Fibroblast of pulmonary artery (primary cell): ENCODE measurements around the gene EIF2B2.
A peak's percentile ranks its signal among the peaks of the same experiment; 100 is the strongest.

Experiments used
- DNase-seq: peaks from one replicate; pipeline ENCODE4 v3.0.0-alpha.2; 2010; ENCODE audit warnings: low read depth
- H3K4me3 ChIP-seq: replicated peaks from 2 replicates; pipeline ENCODE4 v1.5.1; 2011; ENCODE audit warnings: low read depth, mild to moderate bottlenecking, control low read depth, low read length, moderate library complexity
- TF ChIP-seq, protein P1 (sequence below): IDR thresholded peaks from 2 replicates; pipeline ENCODE4 v1.5.1; 2011; ENCODE audit warnings: mild to moderate bottlenecking, control low read depth, low read length, inconsistent platforms; ENCODE audit errors: missing control alignments

EIF2B2 gene

GRCh38 chr14:75041613-75042012, 38.9 kb downstream of the EIF2B2 start:
- TF ChIP-seq, protein P1, sequence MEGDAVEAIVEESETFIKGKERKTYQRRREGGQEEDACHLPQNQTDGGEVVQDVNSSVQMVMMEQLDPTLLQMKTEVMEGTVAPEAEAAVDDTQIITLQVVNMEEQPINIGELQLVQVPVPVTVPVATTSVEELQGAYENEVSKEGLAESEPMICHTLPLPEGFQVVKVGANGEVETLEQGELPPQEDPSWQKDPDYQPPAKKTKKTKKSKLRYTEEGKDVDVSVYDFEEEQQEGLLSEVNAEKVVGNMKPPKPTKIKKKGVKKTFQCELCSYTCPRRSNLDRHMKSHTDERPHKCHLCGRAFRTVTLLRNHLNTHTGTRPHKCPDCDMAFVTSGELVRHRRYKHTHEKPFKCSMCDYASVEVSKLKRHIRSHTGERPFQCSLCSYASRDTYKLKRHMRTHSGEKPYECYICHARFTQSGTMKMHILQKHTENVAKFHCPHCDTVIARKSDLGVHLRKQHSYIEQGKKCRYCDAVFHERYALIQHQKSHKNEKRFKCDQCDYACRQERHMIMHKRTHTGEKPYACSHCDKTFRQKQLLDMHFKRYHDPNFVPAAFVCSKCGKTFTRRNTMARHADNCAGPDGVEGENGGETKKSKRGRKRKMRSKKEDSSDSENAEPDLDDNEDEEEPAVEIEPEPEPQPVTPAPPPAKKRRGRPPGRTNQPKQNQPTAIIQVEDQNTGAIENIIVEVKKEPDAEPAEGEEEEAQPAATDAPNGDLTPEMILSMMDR, result no peak
- no peak overlapping the region for H3K4me3 ChIP-seq
- no peak for DNase-seq

DNA sequence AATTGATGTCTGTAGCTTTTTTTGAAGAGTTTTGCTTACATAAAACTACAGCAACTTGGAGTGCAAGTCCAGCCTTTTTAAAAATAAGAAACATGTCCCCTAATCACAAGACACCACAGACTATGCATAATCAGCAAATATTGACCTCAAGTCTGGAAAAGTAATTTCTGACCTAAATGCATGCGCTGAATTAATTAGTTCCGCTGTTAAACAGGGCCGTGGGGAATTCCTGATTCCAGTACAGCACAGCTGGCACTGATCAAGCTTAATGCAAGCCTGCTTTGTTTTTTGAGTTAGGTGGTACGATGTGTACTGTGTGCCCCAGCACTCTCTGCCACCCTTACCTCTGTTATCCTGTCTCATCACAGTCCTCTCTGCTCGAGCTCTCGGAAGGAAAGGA, 39.3 kb downstream of the EIF2B2 start:
- H3K4me3 ChIP-seq, result no peak overlapping the region
- TF ChIP-seq, protein P1, result no peak
- no peak for DNase-seq

GRCh38 chr14:75044322-75044721, 41.6 kb downstream of the EIF2B2 start:
- peak; percentile 58 for DNase-seq
- H3K4me3 ChIP-seq, result no peak overlapping the region
- TF ChIP-seq, protein P1, result no peak

DNA sequence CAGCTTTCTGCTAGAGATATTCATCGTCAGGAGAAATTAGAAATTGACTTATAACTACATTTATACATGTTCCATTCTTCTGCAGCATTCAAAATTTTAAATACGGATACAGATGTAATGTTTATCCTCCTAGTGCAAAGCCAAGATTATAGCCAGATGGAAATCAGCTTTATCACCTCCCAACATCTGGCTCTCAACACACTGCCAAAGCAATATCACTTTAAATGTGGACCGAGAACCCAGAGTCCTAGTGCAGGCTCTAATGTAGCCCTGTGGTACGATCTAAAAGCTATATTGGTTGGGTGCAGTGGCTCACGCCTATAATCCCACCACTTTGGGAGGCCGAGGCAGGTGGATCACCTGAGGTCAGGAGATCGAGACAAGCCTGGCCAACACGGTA, 42.0 kb downstream of the EIF2B2 start:
- no peak overlapping the region for H3K4me3 ChIP-seq
- DNase-seq, result no peak
- TF ChIP-seq, protein P1, result no peak

DNA sequence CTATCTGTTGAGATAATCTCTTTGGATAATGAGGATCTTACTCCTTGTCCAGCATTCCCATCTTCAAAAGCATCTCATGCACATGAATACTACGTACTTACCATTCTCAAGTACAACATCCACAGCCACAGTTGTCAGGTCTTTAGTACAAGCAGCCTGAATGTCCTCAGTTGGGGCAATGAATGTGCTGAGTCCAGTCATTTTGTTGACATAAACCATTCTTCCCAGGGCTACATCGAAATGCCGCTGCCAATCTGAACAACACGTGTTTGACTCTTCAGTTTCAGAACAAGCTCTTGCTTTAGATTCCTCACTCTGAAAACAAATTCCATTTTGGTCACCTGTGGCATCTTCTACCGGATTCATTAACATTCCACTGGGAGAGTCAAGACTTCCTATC, 43.6 kb downstream of the EIF2B2 start:
- no peak for DNase-seq
- TF ChIP-seq, protein P1, result no peak
- H3K4me3 ChIP-seq, result no peak overlapping the region

DNA sequence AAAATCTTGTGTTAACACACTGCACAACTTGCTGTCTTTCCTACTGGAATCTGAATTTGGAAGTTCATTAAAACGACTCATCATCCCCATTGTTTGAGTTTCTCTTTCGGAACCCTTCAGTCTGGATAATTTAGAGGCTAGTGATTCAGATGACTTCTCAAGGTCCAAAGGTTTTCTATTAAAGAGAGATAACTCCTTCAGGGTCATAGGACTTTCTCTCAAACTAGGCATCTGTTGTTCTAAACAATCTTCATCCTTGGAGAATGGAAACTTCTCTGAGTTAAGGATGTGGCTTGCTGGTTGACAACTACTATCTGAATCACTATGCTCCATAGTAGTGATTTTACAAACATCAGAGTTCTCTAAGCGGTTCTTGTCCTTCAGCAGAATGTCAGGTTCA, 44.2 kb downstream of the EIF2B2 start:
- TF ChIP-seq, protein P1, result no peak
- DNase-seq, result peak; percentile 18
- H3K4me3 ChIP-seq, result no peak overlapping the region

- TF ChIP-seq, protein P1, result no peak
- DNase-seq, result no peak
- H3K4me3 ChIP-seq, result no peak overlapping the region
Measured at GRCh38 chr14:75047506-75047905, 44.8 kb downstream of the EIF2B2 start.
